HEK293 (cell line): ENCODE results near the gene MAGED2.
"Not testable (repeated sequence)": the region's sequence is repeated elsewhere in the genome, so short reads cannot be mapped to it uniquely, and the experiment has no call there.

ENCODE experiments used
- CTCF ChIA-PET: fragments of 350-600 bp; formaldehyde crosslinking; extraction: SDS; loops from one replicate; lab custom pipeline; 2021; ENCODE audit warnings: antibody characterized with exemption; lab: Yijun Ruan, JAX
- POLR2A ChIA-PET: fragments of 300-600 bp; formaldehyde crosslinking; extraction: SDS; loops from one replicate; lab custom pipeline; 2020; ENCODE audit warnings: antibody characterized with exemption, inconsistent platforms; lab: Yijun Ruan, JAX
- H3K27ac ChIP-seq: fragments of 200-500 bp; sonication (Bioruptor generic); 2 replicates; pipeline ENCODE4 v1.5.1; 2014; ENCODE audit warnings: low read depth, low read length, control low read depth, inconsistent platforms; ENCODE audit errors: extremely low read depth
- H3K36me3 ChIP-seq, 2 experiments: fragments of 200-500 bp in 1 of 2; sonication (Bioruptor generic) in 1 of 2; 1 replicate in 1 of 2; 2 replicates in 1 of 2; pipeline ENCODE4 v1.5.1; 2014 to 2017; ENCODE audit warnings: inconsistent platforms in 2 of 2, low read length in 2 of 2; ENCODE audit not compliant: control insufficient read depth in 2 of 2, insufficient read depth in 1 of 2
- H3K4me1 ChIP-seq: fragments of 200-500 bp; sonication (Bioruptor generic); 2 replicates; pipeline ENCODE4 v1.5.1; 2014; ENCODE audit warnings: mild to moderate bottlenecking, low read length, inconsistent platforms; ENCODE audit not compliant: control insufficient read depth, insufficient read depth
- H3K4me3 ChIP-seq: 2 replicates; pipeline ENCODE4 v1.5.1; 2011; ENCODE audit warnings: low read depth, mild to moderate bottlenecking, control low read depth, low read length, moderate library complexity
- H3K9me3 ChIP-seq: fragments of 200-500 bp; sonication (Bioruptor generic); 2 replicates; pipeline ENCODE4 v1.5.1; 2014; ENCODE audit warnings: low read depth, low read length, inconsistent platforms; ENCODE audit not compliant: control insufficient read depth, insufficient read depth
- GLIS1 ChIP-seq: fragments of 450-650 bp; formaldehyde crosslinking; IDR thresholded peaks from 2 replicates; pipeline ENCODE4 v1.5.1; 2016; ENCODE audit warnings: missing biosample characterization, missing genetic modification characterization
- OVOL3 ChIP-seq: fragments of 450-650 bp; formaldehyde crosslinking; IDR thresholded peaks from 2 replicates; pipeline ENCODE4 v1.5.1; 2016; ENCODE audit warnings: missing biosample characterization, missing genetic modification characterization
- SALL2 ChIP-seq: fragments of 450-650 bp; formaldehyde crosslinking; IDR thresholded peaks from 2 replicates; pipeline ENCODE4 v1.5.0; 2017; ENCODE audit warnings: missing biosample characterization, mild to moderate bottlenecking, missing genetic modification characterization, borderline replicate concordance
- ZBTB17 ChIP-seq: fragments of 450-650 bp; formaldehyde crosslinking; IDR thresholded peaks from 2 replicates; pipeline ENCODE4 v1.5.1; 2016; ENCODE audit warnings: missing biosample characterization, missing genetic modification characterization
- ZBTB20 ChIP-seq: fragments of 450-650 bp; formaldehyde crosslinking; IDR thresholded peaks from 2 replicates; pipeline ENCODE4 v1.5.1; 2016; ENCODE audit warnings: missing biosample characterization, missing genetic modification characterization
- ZBTB26 ChIP-seq: fragments of 450-650 bp; formaldehyde crosslinking; optimal IDR thresholded peaks from 2 replicates; pipeline ENCODE3; 2016; ENCODE audit warnings: missing biosample characterization, mild to moderate bottlenecking, missing genetic modification characterization
- ZNF121 ChIP-seq: fragments of 450-650 bp; formaldehyde crosslinking; IDR thresholded peaks from 2 replicates; pipeline ENCODE4 v1.5.1; 2016; ENCODE audit warnings: missing biosample characterization, missing genetic modification characterization
- ZNF146 ChIP-seq: fragments of 450-650 bp; formaldehyde crosslinking; IDR thresholded peaks from 2 replicates; pipeline ENCODE4 v1.5.1; 2016; ENCODE audit warnings: missing biosample characterization, missing genetic modification characterization
- ZNF174 ChIP-seq: fragments of 450-650 bp; formaldehyde crosslinking; IDR thresholded peaks from 2 replicates; pipeline ENCODE4 v1.5.0; 2017; ENCODE audit warnings: missing biosample characterization, mild to moderate bottlenecking, missing genetic modification characterization
- ZNF302 ChIP-seq: fragments of 450-650 bp; formaldehyde crosslinking; IDR thresholded peaks from 2 replicates; pipeline ENCODE4 v1.5.1; 2016; ENCODE audit warnings: missing biosample characterization, missing genetic modification characterization, low read depth
- ZNF350 ChIP-seq: fragments of 450-650 bp; formaldehyde crosslinking; IDR thresholded peaks from 2 replicates; pipeline ENCODE4 v1.5.0; 2017; ENCODE audit warnings: missing biosample characterization, mild to moderate bottlenecking, missing genetic modification characterization
- ZNF423 ChIP-seq: fragments of 450-650 bp; formaldehyde crosslinking; IDR thresholded peaks from 2 replicates; pipeline ENCODE4 v1.5.1; 2016; ENCODE audit warnings: missing biosample characterization, missing genetic modification characterization
- ZNF544 ChIP-seq: fragments of 450-650 bp; formaldehyde crosslinking; IDR thresholded peaks from 2 replicates; pipeline ENCODE4 v1.5.0; 2017; ENCODE audit warnings: missing biosample characterization, missing genetic modification characterization
- ZNF558 ChIP-seq: fragments of 450-650 bp; formaldehyde crosslinking; IDR thresholded peaks from 2 replicates; pipeline ENCODE4 v1.5.1; 2016; ENCODE audit warnings: missing biosample characterization, missing genetic modification characterization
- ZNF585B ChIP-seq: fragments of 450-650 bp; formaldehyde crosslinking; IDR thresholded peaks from 2 replicates; pipeline ENCODE4 v1.5.1; 2016; ENCODE audit warnings: missing biosample characterization, missing genetic modification characterization
- ZNF596 ChIP-seq: fragments of 450-650 bp; IDR thresholded peaks from 2 replicates; pipeline ENCODE4 v1.5.0; 2018; ENCODE audit warnings: missing biosample characterization, mild to moderate bottlenecking, missing genetic modification characterization, moderate library complexity
- ZNF639 ChIP-seq: fragments of 450-650 bp; formaldehyde crosslinking; IDR thresholded peaks from 2 replicates; pipeline ENCODE4 v1.5.1; 2016; ENCODE audit warnings: missing biosample characterization, missing genetic modification characterization
- ZNF664 ChIP-seq: fragments of 450-650 bp; formaldehyde crosslinking; IDR thresholded peaks from 2 replicates; pipeline ENCODE4 v1.5.1; 2016; ENCODE audit warnings: missing biosample characterization, missing genetic modification characterization
- ZNF670 ChIP-seq: fragments of 450-650 bp; formaldehyde crosslinking; IDR thresholded peaks from 2 replicates; pipeline ENCODE4 v1.5.1; 2016; ENCODE audit warnings: missing biosample characterization, missing genetic modification characterization, low read depth
- ZNF791 ChIP-seq: fragments of 450-650 bp; formaldehyde crosslinking; IDR thresholded peaks from 2 replicates; pipeline ENCODE4 v1.5.1; 2016; ENCODE audit warnings: missing biosample characterization, missing genetic modification characterization
- ZSCAN16 ChIP-seq: fragments of 450-650 bp; formaldehyde crosslinking; IDR thresholded peaks from 2 replicates; pipeline ENCODE4 v1.5.1; 2016; ENCODE audit warnings: missing biosample characterization, missing genetic modification characterization
- ZXDB ChIP-seq: fragments of 450-650 bp; formaldehyde crosslinking; IDR thresholded peaks from 2 replicates; pipeline ENCODE4 v1.5.1; 2016; ENCODE audit warnings: missing biosample characterization, missing genetic modification characterization
- TF ChIP-seq, protein P1 (sequence below): fragments of 450-650 bp; formaldehyde crosslinking; IDR thresholded peaks from 2 replicates; pipeline ENCODE4 v1.5.1; 2016; ENCODE audit warnings: missing biosample characterization, missing genetic modification characterization
- TF ChIP-seq, protein P2 (sequence below): fragments of 450-650 bp; formaldehyde crosslinking; IDR thresholded peaks from 2 replicates; pipeline ENCODE4 v1.5.1; 2016; ENCODE audit warnings: missing biosample characterization, missing genetic modification characterization

MAGED2 gene

DNA sequence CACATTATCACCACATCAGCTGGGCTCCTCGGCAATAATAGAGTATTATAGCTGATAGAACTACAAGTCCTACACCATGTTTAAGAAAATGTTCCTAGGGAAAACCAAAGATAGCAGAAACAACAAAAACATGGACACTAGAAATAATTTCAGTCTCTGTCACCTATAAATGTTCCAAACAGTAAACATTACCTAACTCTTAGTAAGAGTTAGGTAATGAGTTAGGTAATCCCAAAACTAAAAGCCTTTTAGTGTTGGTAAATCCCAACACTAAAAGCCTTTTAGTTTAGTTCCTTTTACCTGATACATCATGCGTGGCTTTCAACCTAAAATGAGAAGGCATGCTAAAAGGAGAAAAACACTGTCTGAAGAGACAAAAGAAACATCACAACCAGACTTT, 35.5 kb downstream of the MAGED2 start:
- Histone ChIP-seq H3K9me3 (no peaks in the 10 kb centered on the region), H3K4me3 (no peak overlapping the region), H3K4me1 (no peaks in the 10 kb centered on the region), H3K36me3 (no peaks in the 10 kb centered on the region), H3K27ac (no peak overlapping the region)
- CTCF ChIA-PET, result interaction anchor here (0.6 kb wide), 1 partner anchor 357 kb away, joined by 4 read pairs; no protein-coding TSS in a partner anchor
- TF ChIP-seq ZNF423 (tag by site-specific recombination) (no peak), ZNF664 (tag by site-specific recombination) (no peak), GLIS1 (tag by site-specific recombination) (no peak), ZBTB17 (tag by site-specific recombination) (no peak), SALL2 (tag by site-specific recombination) (no peak), ZBTB20 (tag by site-specific recombination) (no peak), ZXDB (tag by site-specific recombination) (no peak), ZNF302 (tag by site-specific recombination) (no peak), ZNF639 (tag by site-specific recombination) (no peak), ZNF558 (tag by site-specific recombination) (no peak)
- TF ChIP-seq, protein P1, sequence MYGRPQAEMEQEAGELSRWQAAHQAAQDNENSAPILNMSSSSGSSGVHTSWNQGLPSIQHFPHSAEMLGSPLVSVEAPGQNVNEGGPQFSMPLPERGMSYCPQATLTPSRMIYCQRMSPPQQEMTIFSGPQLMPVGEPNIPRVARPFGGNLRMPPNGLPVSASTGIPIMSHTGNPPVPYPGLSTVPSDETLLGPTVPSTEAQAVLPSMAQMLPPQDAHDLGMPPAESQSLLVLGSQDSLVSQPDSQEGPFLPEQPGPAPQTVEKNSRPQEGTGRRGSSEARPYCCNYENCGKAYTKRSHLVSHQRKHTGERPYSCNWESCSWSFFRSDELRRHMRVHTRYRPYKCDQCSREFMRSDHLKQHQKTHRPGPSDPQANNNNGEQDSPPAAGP (tag by site-specific recombination), result no peak
- POLR2A ChIA-PET, result no interaction called here

DNA sequence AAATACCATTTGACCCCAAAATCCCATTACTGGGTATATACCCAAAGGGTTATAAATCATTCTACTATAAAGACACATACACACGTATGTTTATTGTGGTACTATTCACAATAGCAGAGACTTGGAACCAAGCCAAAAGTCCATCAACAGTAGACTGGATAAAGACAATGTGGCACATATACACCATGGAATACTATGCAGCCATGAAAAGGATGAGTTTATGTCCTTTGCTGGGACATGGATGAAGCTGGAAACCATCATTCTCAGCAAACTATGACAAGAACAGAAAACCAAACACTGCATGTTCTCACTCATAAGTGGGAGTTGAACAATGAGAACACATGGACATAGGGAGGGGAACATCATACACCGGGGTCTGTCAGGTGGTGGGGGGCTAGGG, 40.2 kb downstream of the MAGED2 start:
- TF ChIP-seq ZNF146 (tag by site-specific recombination), result peak; percentile 89
- TF ChIP-seq, all 188 proteins: peak for 1; not testable (repeated sequence) for 187
- POLR2A ChIA-PET, H3K9me3 ChIP-seq, CTCF ChIA-PET, H3K36me3 ChIP-seq, H3K4me3 ChIP-seq, H3K4me1 ChIP-seq, H3K27ac ChIP-seq: not testable (repeated sequence)

DNA sequence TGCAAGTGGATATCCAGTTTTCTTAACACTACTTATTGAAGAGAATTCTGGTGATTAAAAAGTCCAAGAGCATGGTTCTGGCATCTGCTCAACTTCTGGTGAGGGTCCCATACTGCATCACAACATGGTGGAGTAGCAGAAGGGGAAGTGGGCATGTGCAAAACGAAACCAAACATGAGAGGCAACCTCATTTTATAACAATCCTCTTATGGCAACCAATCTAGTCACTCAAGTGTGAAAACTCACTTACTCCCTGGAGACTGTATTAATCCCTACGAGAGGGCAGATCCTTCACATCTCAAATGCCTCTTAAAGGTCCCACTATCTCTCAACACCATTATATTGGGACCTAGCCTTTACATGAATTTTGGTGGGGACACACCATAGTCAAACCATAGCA, 57.7 kb downstream of the MAGED2 start:
- ChIA-PET POLR2A (no interaction called here), CTCF (no interaction called here)
- no peaks in the 10 kb centered on the region for H3K36me3 ChIP-seq
- H3K27ac ChIP-seq, result no peak overlapping the region
- H3K4me1 ChIP-seq, result no peaks in the 10 kb centered on the region
- H3K9me3 ChIP-seq, result no peaks in the 10 kb centered on the region
- no peak overlapping the region for H3K4me3 ChIP-seq
- TF ChIP-seq SALL2 (tag by site-specific recombination) (no peak), ZNF670 (tag by site-specific recombination) (no peak), ZNF544 (tag by site-specific recombination) (no peak), ZBTB26 (no peak), ZNF664 (tag by site-specific recombination) (no peak), ZNF791 (tag by site-specific recombination) (no peak), ZNF121 (tag by site-specific recombination) (no peak), ZNF174 (tag by site-specific recombination) (no peak), ZNF596 (tag by site-specific recombination) (no peak), ZSCAN16 (no peak), ZNF585B (tag by site-specific recombination) (no peak), OVOL3 (tag by site-specific recombination) (no peak), ZNF350 (tag by site-specific recombination) (no peak)
- TF ChIP-seq, protein P2, sequence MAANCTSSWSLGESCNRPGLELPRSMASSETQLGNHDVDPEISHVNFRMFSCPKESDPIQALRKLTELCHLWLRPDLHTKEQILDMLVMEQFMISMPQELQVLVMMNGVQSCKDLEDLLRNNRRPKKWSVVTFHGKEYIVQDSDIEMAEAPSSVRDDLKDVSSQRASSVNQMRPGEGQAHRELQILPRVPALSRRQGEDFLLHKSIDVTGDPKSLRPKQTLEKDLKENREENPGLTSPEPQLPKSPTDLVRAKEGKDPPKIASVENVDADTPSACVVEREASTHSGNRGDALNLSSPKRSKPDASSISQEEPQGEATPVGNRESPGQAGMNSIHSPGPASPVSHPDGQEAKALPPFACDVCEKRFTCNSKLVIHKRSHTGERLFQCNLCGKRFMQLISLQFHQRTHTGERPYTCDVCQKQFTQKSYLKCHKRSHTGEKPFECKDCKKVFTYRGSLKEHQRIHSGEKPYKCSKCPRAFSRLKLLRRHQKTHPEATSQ (tag by site-specific recombination), result no peak
